CD14-positive monocyte (primary cell): ENCODE results near the gene KLF3. TPM values are rescaled to one million over a fixed set of nuclear protein-coding genes. Genes with fewer than 3 reads are reported as not detected.

ENCODE experiments used
- DNase-seq, 3 donors: peaks; one replicate each; pipeline ENCODE4 v3.0.0-alpha.2; 2011 to 2022
- H2AFZ ChIP-seq: 2 replicates; pipeline ENCODE4 v1.6.0; 2012; ENCODE audit warnings: mild to moderate bottlenecking, low read depth, low read length, inconsistent platforms; ENCODE audit not compliant: insufficient read depth, poor library complexity, severe bottlenecking
- H3K27ac ChIP-seq, 2 donors: 1 replicate in 1 of 2; 2 replicates in 1 of 2; pipeline ENCODE4 v1.5.1; 2012 to 2013; ENCODE audit warnings: low read length in 2 of 2, control low read depth in 1 of 2, inconsistent platforms in 1 of 2, low read depth in 1 of 2, mild to moderate bottlenecking in 1 of 2
- H3K27me3 ChIP-seq, 2 donors: one replicate each; pipeline versions ENCODE4 v1.6.0 to v1.6.1; 2011 to 2013; ENCODE audit warnings: low read length in 2 of 2; ENCODE audit not compliant: control insufficient read depth in 2 of 2, insufficient read depth in 2 of 2
- H3K36me3 ChIP-seq, 2 donors: replicated peaks in 1 of 2; 1 replicate in 1 of 2; 2 replicates in 1 of 2; pipeline versions ENCODE4 v1.5.1 to v1.6.1; 2012 to 2013; ENCODE audit warnings: low read length in 2 of 2, control low read depth in 1 of 2, inconsistent platforms in 1 of 2, mild to moderate bottlenecking in 1 of 2; ENCODE audit not compliant: insufficient read depth in 2 of 2, control insufficient read depth in 1 of 2
- H3K4me1 ChIP-seq, 2 donors: 1 replicate in 1 of 2; 2 replicates in 1 of 2; pipeline versions ENCODE4 v1.5.1 to v1.6.1; 2012 to 2013; ENCODE audit warnings: low read length in 2 of 2, control low read depth in 1 of 2, inconsistent platforms in 1 of 2, mild to moderate bottlenecking in 1 of 2, moderate library complexity in 1 of 2; ENCODE audit not compliant: insufficient read depth in 2 of 2, control insufficient read depth in 1 of 2
- H3K4me2 ChIP-seq: replicated peaks from 2 replicates; pipeline ENCODE3; 2012; ENCODE audit warnings: low read length, moderate library complexity, mild to moderate bottlenecking; ENCODE audit not compliant: poor library complexity, severe bottlenecking; ENCODE audit errors: extremely low read depth
- H3K4me3 ChIP-seq, 3 experiments: fragments of 200-600 bp in 1 of 3; sonication (generic) in 1 of 3; replicated peaks in 1 of 3; 1 replicate in 2 of 3; 2 replicates in 1 of 3; pipeline ENCODE4 v1.5.1; 2011 to 2013; ENCODE audit warnings: low read length in 3 of 3, mild to moderate bottlenecking in 3 of 3, control low read depth in 2 of 3, low read depth in 2 of 3, inconsistent platforms in 1 of 3, moderate library complexity in 1 of 3
- H3K79me2 ChIP-seq: 2 replicates; pipeline ENCODE4 v1.6.0; 2012; ENCODE audit warnings: mild to moderate bottlenecking, control low read depth, inconsistent platforms, low read length, moderate library complexity; ENCODE audit not compliant: insufficient read depth
- H3K9ac ChIP-seq: 2 replicates; pipeline ENCODE4 v1.6.0; 2017; ENCODE audit warnings: low read length, mild to moderate bottlenecking; ENCODE audit not compliant: insufficient read depth, poor library complexity, severe bottlenecking
- H3K9me3 ChIP-seq, 2 donors: replicated peaks in 1 of 2; 1 replicate in 1 of 2; 2 replicates in 1 of 2; pipeline versions ENCODE4 v1.5.1 to v1.6.1; 2012 to 2013; ENCODE audit warnings: low read length in 2 of 2, control low read depth in 1 of 2; ENCODE audit not compliant: control insufficient read depth in 1 of 2, insufficient read depth in 1 of 2
- H4K20me1 ChIP-seq: 2 replicates; pipeline ENCODE4 v1.6.0; 2012; ENCODE audit warnings: mild to moderate bottlenecking, low read length, control low read depth, moderate library complexity; ENCODE audit not compliant: insufficient read depth
- H3K27ac Mint-ChIP-seq, 7 donors: one replicate each; pipeline ENCODE4 v1.8.0; 2020; ENCODE audit warnings: mild to moderate bottlenecking in 7 of 7, mixed read lengths in 7 of 7, moderate library complexity in 6 of 7, inconsistent platforms in 2 of 7
- H3K27me3 Mint-ChIP-seq, 3 donors: one replicate each; pipeline ENCODE4 v1.8.0; 2021 to 2022; ENCODE audit warnings: low read depth in 3 of 3, mild to moderate bottlenecking in 3 of 3, mixed read lengths in 3 of 3, moderate library complexity in 3 of 3, inconsistent platforms in 1 of 3
- H3K36me3 Mint-ChIP-seq, 2 donors: one replicate each; pipeline ENCODE4 v1.8.0; 2020; ENCODE audit warnings: mixed read lengths in 2 of 2, inconsistent platforms in 1 of 2, mild to moderate bottlenecking in 1 of 2
- H3K4me1 Mint-ChIP-seq: one replicate; pipeline ENCODE4 v1.8.0; 2020; ENCODE audit warnings: mild to moderate bottlenecking, mixed read lengths
- H3K4me3 Mint-ChIP-seq, 2 donors: one replicate each; pipeline ENCODE4 v1.8.0; 2020; ENCODE audit warnings: mild to moderate bottlenecking in 2 of 2, mixed read lengths in 2 of 2, moderate library complexity in 1 of 2
- H3K9me3 Mint-ChIP-seq, 7 donors: one replicate each; pipeline ENCODE4 v1.8.0; 2020 to 2022; ENCODE audit warnings: mixed read lengths in 7 of 7, mild to moderate bottlenecking in 6 of 7, moderate library complexity in 6 of 7, inconsistent platforms in 2 of 7
- CTCF ChIP-seq: fragments of 200-600 bp; IDR thresholded peaks from one replicate; pipeline ENCODE4 v1.8.0; 2022; ENCODE audit warnings: antibody characterized with exemption, mild to moderate bottlenecking
- WGBS: methylation state at CpG from one replicate; pipeline ENCODE4 v1.1.5; 2013; ENCODE audit warnings: missing lambda C conversion rate; ENCODE audit not compliant: insufficient coverage; 5-methylcytosine and 5-hydroxymethylcytosine counted together
- intact Hi-C, 2 donors: fragments of 100-400 bp; cut with micrococcal nuclease; formaldehyde crosslinking; loops; one replicate each; pipeline versions ENCODE4 v1.15.0 to v1.15.1; 2023
- polyA plus RNA-seq, 3 donors: library from polyadenylated mRNA; depleted of rRNA in 1 of 3; unstranded in 2 of 3; stranded (reverse) in 1 of 3; fragments of 300-500 nt in 2 of 3; fragments of >200 nt in 1 of 3; fragmentation: Illumina TruSeq in 2 of 3; gene quantifications; 1 replicate in 2 of 3; 2 replicates in 1 of 3; pipeline ENCODE4 v1.2.3, GENCODE V29; 2012 to 2021

The KLF3 gene
- polyA plus RNA-seq, 3 donors: 46.3 to 95.7 (median 53.9) TPM

DNA sequence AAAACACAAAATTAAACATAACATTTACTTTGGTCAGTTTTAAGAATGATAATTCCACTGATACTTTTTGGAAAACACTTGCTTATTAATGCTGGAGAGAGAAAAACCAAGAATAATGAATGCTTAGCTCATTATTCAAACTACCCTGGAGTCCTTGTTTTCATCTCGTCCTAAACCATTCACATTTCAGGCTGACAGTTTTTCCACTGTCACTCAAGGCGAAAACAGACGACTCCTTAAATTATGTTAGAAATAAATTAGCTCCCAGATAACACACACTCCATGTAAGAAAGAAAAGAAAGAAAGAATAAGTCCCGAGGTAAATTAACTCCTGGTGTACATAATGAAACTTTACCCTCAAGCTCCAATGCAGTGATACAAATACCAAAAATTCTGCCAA is 85.3 kb downstream of the KLF3 start:
- Histone ChIP-seq H3K4me3 (no peak overlapping the region), H3K36me3 (peaks cover 0 to 10% of the 10 kb centered on the region in 2 donors), H3K4me2 (no peak overlapping the region), H3K4me1 (peaks cover 28 to 36% of the 10 kb centered on the region in 2 donors), H4K20me1 (no peaks in the 10 kb centered on the region), H3K9me3 (peaks cover 27% of the 10 kb centered on the region in 2 donors), H3K79me2 (no peaks in the 10 kb centered on the region), H2AFZ (no peak overlapping the region), H3K27ac (no peak overlapping the region), H3K9ac (no peak overlapping the region), H3K27me3 (no peaks in the 10 kb centered on the region)
- DNase-seq: no peak
- intact Hi-C loops: no loop called here
- peaks cover 15 to 24% of the 10 kb centered on the region in 2 donors for H3K36me3 Mint-ChIP-seq
- no peak overlapping the region for H3K4me3 Mint-ChIP-seq
- no CpG with 5 or more reads among the region's 4 CpGs for WGBS
- no peak for TF ChIP-seq CTCF
- peaks cover 9% of the 10 kb centered on the region for H3K4me1 Mint-ChIP-seq
- H3K9me3 Mint-ChIP-seq: peaks cover 10 to 29% (median 23%) of the 10 kb centered on the region in 7 donors
- no peak overlapping the region for H3K27ac Mint-ChIP-seq
- peaks cover 0 to 1% (median 0%) of the 10 kb centered on the region in 3 donors for H3K27me3 Mint-ChIP-seq

Other genes with a start within 250 kb of the KLF3 start
- gene TLR10, start 118.8 kb downstream of the KLF3 start, polyA plus RNA-seq: 1 to 10 TPM; 1.1 to 1.2 (median 1.1) TPM
- 100 to 1,000 TPM in 1 of 3 donors, 10 to 100 TPM in 2; 49.8 to 117 (median 62.2) TPM for gene TLR1, start 140.6 kb downstream of the KLF3 start, polyA plus RNA-seq
- 10 to 100 TPM in 2 of 3 donors, 1 to 10 TPM in 1; 7.7 to 12.7 (median 11.5) TPM for gene TLR6, start 192.6 kb downstream of the KLF3 start, polyA plus RNA-seq
- 10 to 100 TPM in 1 of 3 donors, 1 to 10 TPM in 2; 3.2 to 12.0 (median 4.1) TPM for gene FAM114A1, start 203.6 kb downstream of the KLF3 start, polyA plus RNA-seq